Measurements from ENCODE around the gene RSBN1. TPM values are rescaled to one million over a fixed set of nuclear protein-coding genes. Genes with fewer than 3 reads are reported as not detected.

RSBN1 gene
- total RNA-seq, 1 experiment from 2014 or later: 15.5 TPM

GRCh38 chr1:113809670-113810602, 2.3 kb downstream of the RSBN1 start:
- Mint-ChIP-seq H3K27ac (no peak overlapping the region), H3K36me3 (peaks cover 6% of the 10 kb centered on the region), H3K4me1 (peaks cover 22% of the 10 kb centered on the region), H3K9me3 (peaks cover 4% of the 10 kb centered on the region; the same call in 1 of the 2 replicates), H3K27me3 (ENCODE audit: low read depth) (no peaks in the 10 kb centered on the region), H3K4me3 (peak overlapping the region; percentile 96)
- ATAC-seq: no peak
- CTCF ChIA-PET: no interaction called here
- no peak for DNase-seq (ENCODE audit: low spot score)
- POLR2A ChIA-PET: no interaction called here
- TF ChIP-seq NFE2L1 (CRISPR knock-in tag; IDR thresholded peaks at IDR 0.05) (no peak), ATF6 (CRISPR knock-in tag; IDR thresholded peaks at IDR 0.05) (no peak), SMAD3 (CRISPR knock-in tag; IDR thresholded peaks at IDR 0.05; ENCODE audit: borderline replicate concordance) (no peak), MXD4 (CRISPR knock-in tag; IDR thresholded peaks at IDR 0.05; ENCODE audit: borderline replicate concordance) (no peak), NR3C1 (CRISPR knock-in tag; conservative IDR thresholded peaks at IDR 0.05; ENCODE audit: low read depth) (no peak), FOXK1 (CRISPR knock-in tag; IDR thresholded peaks at IDR 0.05) (no peak), IRF1 (CRISPR knock-in tag; IDR thresholded peaks at IDR 0.05) (no peak), NR1H2 (CRISPR knock-in tag; IDR thresholded peaks at IDR 0.05) (no peak), ZBTB21 (CRISPR knock-in tag; IDR thresholded peaks at IDR 0.05; ENCODE audit: borderline replicate concordance) (no peak), AR (CRISPR knock-in tag; IDR thresholded peaks at IDR 0.05) (no peak), ZBTB43 (CRISPR knock-in tag; IDR thresholded peaks at IDR 0.05) (no peak), RELA (CRISPR knock-in tag; IDR thresholded peaks at IDR 0.05; ENCODE audit: borderline replicate concordance) (no peak), ERG (CRISPR knock-in tag; IDR thresholded peaks at IDR 0.05) (no peak), CDX4 (CRISPR knock-in tag; IDR thresholded peaks at IDR 0.05; ENCODE audit: borderline replicate concordance) (no peak)
